ENCODE measurements around the gene MTMR10. TPM values are rescaled to one million over a fixed set of nuclear protein-coding genes. Genes with fewer than 3 reads are reported as not detected.

The MTMR10 gene
- total RNA-seq, 1 donor from 2014 or later, result 28.8 TPM

- H3K4me1 ChIP-seq, result peaks cover 32% of the 10 kb centered on the region
- DNase-seq, result no peak
- no peak overlapping the region for H3K4me3 ChIP-seq
- intact Hi-C loops (cut with micrococcal nuclease), result no loop called here
- peak overlapping the region; percentile 44 for H3K27ac ChIP-seq (replicated peaks)
- TF ChIP-seq CTCF (IDR thresholded peaks at IDR 0.05; ENCODE audit: borderline replicate concordance), result no peak
- H3K9me3 ChIP-seq (replicated peaks), result no peaks in the 10 kb centered on the region
- peaks cover 71% of the 10 kb centered on the region for H3K36me3 ChIP-seq
- no peaks in the 10 kb centered on the region for H3K27me3 ChIP-seq (ENCODE audit: low read depth)
Observed at GRCh38 chr15:30962079-30962478, 29.3 kb downstream of the MTMR10 start.

GRCh38 chr15:30958219-30958618 is 33.2 kb downstream of the MTMR10 start:
- Histone ChIP-seq H3K9me3 (replicated peaks) (no peaks in the 10 kb centered on the region), H3K27me3 (ENCODE audit: low read depth) (no peaks in the 10 kb centered on the region), H3K4me1 (peaks cover 54% of the 10 kb centered on the region), H3K4me3 (no peak overlapping the region), H3K36me3 (peaks cover 73% of the 10 kb centered on the region), H3K27ac (replicated peaks) (no peak overlapping the region)
- intact Hi-C loops (cut with micrococcal nuclease), result no loop called here
- DNase-seq, result no peak
- TF ChIP-seq CTCF (IDR thresholded peaks at IDR 0.05; ENCODE audit: borderline replicate concordance), result no peak

- H3K9me3 ChIP-seq (replicated peaks), result no peaks in the 10 kb centered on the region
- intact Hi-C loops (cut with micrococcal nuclease), result no loop called here
- H3K4me3 ChIP-seq, result no peak overlapping the region
- H3K4me1 ChIP-seq, result peaks cover 45% of the 10 kb centered on the region
- no peak for TF ChIP-seq CTCF (IDR thresholded peaks at IDR 0.05; ENCODE audit: borderline replicate concordance)
- no peak overlapping the region for H3K27ac ChIP-seq (replicated peaks)
- H3K27me3 ChIP-seq (ENCODE audit: low read depth), result no peaks in the 10 kb centered on the region
- no peak for DNase-seq
- peaks cover 86% of the 10 kb centered on the region for H3K36me3 ChIP-seq
Observed at GRCh38 chr15:30956216-30957124, 35.0 kb downstream of the MTMR10 start.

- intact Hi-C loops (cut with micrococcal nuclease), result no loop called here
- Histone ChIP-seq H3K9me3 (replicated peaks) (no peaks in the 10 kb centered on the region), H3K27ac (replicated peaks) (no peak overlapping the region), H3K4me1 (peaks cover 29% of the 10 kb centered on the region), H3K27me3 (ENCODE audit: low read depth) (no peaks in the 10 kb centered on the region), H3K4me3 (no peak overlapping the region), H3K36me3 (peaks cover 88% of the 10 kb centered on the region)
- no peak for DNase-seq
- no peak for TF ChIP-seq CTCF (IDR thresholded peaks at IDR 0.05; ENCODE audit: borderline replicate concordance)
Observed at GRCh38 chr15:30954674-30955073, 36.8 kb downstream of the MTMR10 start.

- intact Hi-C loops (cut with micrococcal nuclease), result no loop called here
- H3K4me3 ChIP-seq, result no peak overlapping the region
- TF ChIP-seq CTCF (IDR thresholded peaks at IDR 0.05; ENCODE audit: borderline replicate concordance), result no peak
- H3K9me3 ChIP-seq (replicated peaks), result peaks cover 6% of the 10 kb centered on the region
- H3K4me1 ChIP-seq, result peaks cover 29% of the 10 kb centered on the region
- DNase-seq, result peak; percentile 35
- peak overlapping the region; percentile 68 for H3K27ac ChIP-seq (replicated peaks)
- H3K36me3 ChIP-seq, result peaks cover 88% of the 10 kb centered on the region
- H3K27me3 ChIP-seq (ENCODE audit: low read depth), result no peaks in the 10 kb centered on the region
Observed at GRCh38 chr15:30953731-30954378, 37.6 kb downstream of the MTMR10 start.

Data from left ventricle myocardium inferior (tissue), 1 donor.